NT2/D1 (cell line): Measurements from ENCODE around the gene OSBP2.

Source experiments
- DNase-seq: peaks from one replicate; pipeline ENCODE4 v3.0.0-alpha.2; 2011; ENCODE audit warnings: low read depth, low spot score
- H3K27me3 ChIP-seq: 2 replicates; pipeline ENCODE4 v1.6.0; 2011; ENCODE audit warnings: mild to moderate bottlenecking; ENCODE audit not compliant: insufficient read length, insufficient read depth
- H3K36me3 ChIP-seq: 2 replicates; pipeline ENCODE4 v1.6.1; 2011; ENCODE audit warnings: mild to moderate bottlenecking, low read length, mixed read lengths; ENCODE audit not compliant: insufficient read depth, insufficient read length
- H3K4me1 ChIP-seq: 2 replicates; pipeline ENCODE4 v1.5.1; 2011; ENCODE audit not compliant: insufficient read depth, insufficient read length
- H3K4me3 ChIP-seq: 2 replicates; pipeline ENCODE4 v1.5.1; 2011; ENCODE audit warnings: low read depth; ENCODE audit not compliant: insufficient read length
- H3K9ac ChIP-seq: 2 replicates; pipeline ENCODE4 v1.6.0; 2011; ENCODE audit warnings: low read depth; ENCODE audit not compliant: insufficient read length
- H3K9me3 ChIP-seq: 2 replicates; pipeline ENCODE4 v1.5.1; 2011; ENCODE audit warnings: mild to moderate bottlenecking, low read length; ENCODE audit not compliant: insufficient read depth
- SUZ12 ChIP-seq: IDR thresholded peaks from 2 replicates; pipeline ENCODE4 v1.6.1; 2011; ENCODE audit not compliant: insufficient read length, insufficient read depth; ENCODE audit errors: extremely low read depth
- YY1 ChIP-seq: IDR thresholded peaks from 2 replicates; pipeline ENCODE4 v1.6.1; 2011; ENCODE audit not compliant: insufficient read length, insufficient read depth
- ZNF274 ChIP-seq: IDR thresholded peaks from 2 replicates; pipeline ENCODE4 v1.6.1; 2011; ENCODE audit warnings: mild to moderate bottlenecking, low read depth, low read length

Gene OSBP2

DNA sequence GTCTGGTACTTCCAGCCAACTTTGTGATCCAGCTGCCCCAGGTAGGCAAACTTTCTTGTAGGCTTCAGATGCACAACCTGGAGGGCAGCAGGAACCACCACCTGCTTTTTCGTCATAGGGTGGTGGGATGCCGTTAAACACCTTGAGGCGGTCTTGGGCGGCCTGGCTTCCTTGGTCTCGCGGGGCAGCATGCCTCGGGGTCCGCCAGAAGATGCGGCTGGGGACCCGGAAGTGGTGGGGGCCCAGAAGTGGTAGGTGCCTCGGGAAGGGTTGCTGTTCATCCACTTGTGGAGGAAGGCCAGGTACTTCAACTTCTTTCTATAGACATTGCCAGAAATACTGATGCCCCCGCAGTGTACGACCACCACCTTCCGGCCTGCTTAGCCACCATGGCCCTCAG lies 40.3 kb upstream of the OSBP2 start:
- Histone ChIP-seq H3K4me3 (no peak overlapping the region), H3K4me1 (no peaks in the 10 kb centered on the region), H3K36me3 (no peaks in the 10 kb centered on the region), H3K9ac (no peak overlapping the region), H3K9me3 (peaks cover 3% of the 10 kb centered on the region; the same call in 1 of the 2 replicates), H3K27me3 (no peaks in the 10 kb centered on the region)
- no peak for DNase-seq
- no peak for TF ChIP-seq ZNF274
- no peak for TF ChIP-seq SUZ12
- TF ChIP-seq YY1 = no peak

DNA sequence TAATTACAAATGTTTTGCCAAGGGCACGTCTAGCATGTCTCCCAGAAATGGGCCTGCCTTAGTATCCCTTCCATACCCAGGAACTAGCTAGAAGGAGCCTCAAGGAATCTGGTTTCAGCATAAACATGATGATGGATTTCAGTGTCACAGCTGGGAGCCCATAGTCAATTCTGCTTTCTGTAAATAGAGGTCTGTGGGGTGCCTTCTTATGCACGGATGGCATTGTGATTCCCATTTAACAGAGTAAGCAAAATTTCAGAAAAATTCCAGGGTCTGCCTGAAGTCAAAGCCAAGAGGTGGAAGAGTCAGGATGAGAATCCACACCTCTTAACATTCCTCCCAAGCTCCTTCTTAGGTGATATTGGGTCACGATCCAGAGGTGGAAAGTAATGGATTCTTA lies 39.1 kb upstream of the OSBP2 start:
- Histone ChIP-seq H3K4me1 (no peaks in the 10 kb centered on the region), H3K36me3 (no peaks in the 10 kb centered on the region), H3K9me3 (peaks cover 8% of the 10 kb centered on the region; the same call in 1 of the 2 replicates), H3K9ac (no peak overlapping the region), H3K27me3 (no peaks in the 10 kb centered on the region), H3K4me3 (no peak overlapping the region)
- TF ChIP-seq ZNF274 (no peak), YY1 (no peak), SUZ12 (no peak)
- DNase-seq = peak; percentile 57

DNA sequence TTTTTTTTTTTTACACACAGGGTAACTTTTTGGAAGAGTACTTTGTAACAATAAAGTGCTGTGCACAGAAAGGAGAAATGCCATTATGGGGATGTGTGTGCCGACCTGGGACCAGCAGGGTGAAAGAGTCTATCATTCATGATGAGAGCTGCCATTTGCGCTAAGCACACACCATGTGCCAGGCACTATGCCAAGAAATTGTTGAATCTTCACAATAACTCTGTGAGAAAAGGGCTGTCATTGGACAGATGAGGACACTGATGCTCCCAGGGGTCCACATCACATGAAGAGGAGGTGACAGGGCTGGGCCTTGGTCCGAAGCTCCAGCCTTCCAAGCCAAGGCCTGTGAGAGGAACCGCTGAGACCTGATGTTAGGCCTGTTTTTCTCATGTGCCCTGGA lies 32.6 kb upstream of the OSBP2 start:
- Histone ChIP-seq H3K27me3 (no peaks in the 10 kb centered on the region), H3K4me1 (peaks cover 4% of the 10 kb centered on the region), H3K36me3 (peaks cover 14% of the 10 kb centered on the region), H3K9me3 (peaks cover 5% of the 10 kb centered on the region; the same call in 1 of the 2 replicates), H3K9ac (no peak overlapping the region), H3K4me3 (no peak overlapping the region)
- no peak for TF ChIP-seq ZNF274
- no peak for TF ChIP-seq YY1
- TF ChIP-seq SUZ12 = no peak
- DNase-seq = no peak

DNA sequence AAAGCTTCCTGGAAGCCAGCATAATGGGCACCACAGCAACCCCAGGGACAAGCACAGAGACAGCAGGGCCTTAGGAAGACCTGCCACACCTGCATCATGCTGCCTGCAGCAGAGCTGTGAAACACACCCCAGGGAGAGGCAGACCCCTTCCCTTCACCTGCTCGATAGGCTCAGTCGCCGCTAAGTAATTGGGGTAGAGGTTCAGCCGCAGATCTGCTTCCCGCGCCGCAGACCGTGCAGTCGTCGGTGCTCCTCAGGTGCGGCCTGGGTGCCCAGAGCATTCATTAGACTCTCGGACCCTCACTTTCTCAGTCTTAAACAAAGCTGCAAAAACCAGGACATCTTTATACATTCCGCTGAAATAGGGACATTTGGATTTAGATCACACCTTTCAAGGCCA lies 29.9 kb upstream of the OSBP2 start:
- Histone ChIP-seq H3K36me3 (peaks cover 14% of the 10 kb centered on the region), H3K4me3 (no peak overlapping the region), H3K9me3 (peaks cover 2% of the 10 kb centered on the region; the same call in 1 of the 2 replicates), H3K27me3 (peaks cover 4% of the 10 kb centered on the region), H3K9ac (no peak overlapping the region), H3K4me1 (peaks cover 4% of the 10 kb centered on the region)
- TF ChIP-seq ZNF274 (no peak), SUZ12 (no peak), YY1 (no peak)
- DNase-seq = no peak

DNA sequence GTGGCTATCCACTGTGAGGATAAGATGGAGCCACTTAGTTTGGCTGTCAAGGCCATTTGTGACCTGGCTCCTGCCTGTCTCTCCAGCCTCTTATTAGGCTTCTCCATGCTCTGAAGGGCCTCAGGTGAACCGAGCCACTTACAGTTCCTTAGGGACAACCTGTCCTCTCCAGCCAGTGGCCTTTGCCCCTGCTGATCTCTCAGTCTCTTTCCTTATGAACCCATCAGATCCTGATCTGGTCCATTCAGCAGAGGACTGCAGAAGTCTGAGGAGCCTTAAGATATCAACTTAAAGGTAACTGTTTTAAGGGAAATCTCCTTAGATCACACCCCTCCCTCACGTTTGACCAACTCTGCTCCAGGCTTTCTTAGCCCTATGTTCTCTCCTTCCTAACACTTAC lies 29.4 kb upstream of the OSBP2 start:
- no peak overlapping the region for H3K9ac ChIP-seq
- DNase-seq = no peak
- peaks cover 14% of the 10 kb centered on the region for H3K36me3 ChIP-seq
- H3K27me3 ChIP-seq = peaks cover 4% of the 10 kb centered on the region
- no peaks in the 10 kb centered on the region for H3K9me3 ChIP-seq
- H3K4me3 ChIP-seq = no peak overlapping the region
- peaks cover 4% of the 10 kb centered on the region for H3K4me1 ChIP-seq
- TF ChIP-seq SUZ12 = no peak
- TF ChIP-seq ZNF274 = no peak
- TF ChIP-seq YY1 = no peak

DNA sequence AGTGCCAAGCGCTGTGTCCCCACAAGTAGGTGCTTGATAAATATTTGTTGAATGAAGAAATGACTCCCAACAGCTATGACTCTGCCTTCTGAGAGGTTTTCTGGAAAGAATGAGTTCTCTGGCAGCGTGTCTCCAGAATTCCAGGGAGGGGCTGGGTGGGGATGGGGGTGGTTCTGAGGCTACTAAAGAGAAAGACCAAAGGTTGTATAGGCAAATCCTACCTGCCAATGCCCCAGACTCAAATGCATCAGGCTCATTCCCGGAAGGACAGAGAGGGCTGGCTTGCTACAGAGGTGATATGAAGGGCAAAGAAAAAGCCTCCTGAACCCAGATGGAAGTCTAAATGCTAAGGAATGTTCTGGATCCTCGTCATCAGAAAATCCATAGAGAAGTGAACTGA lies 28.9 kb upstream of the OSBP2 start:
- no peak overlapping the region for H3K9ac ChIP-seq
- peaks cover 14% of the 10 kb centered on the region for H3K36me3 ChIP-seq
- no peak overlapping the region for H3K4me3 ChIP-seq
- DNase-seq = no peak
- peaks cover 4% of the 10 kb centered on the region for H3K27me3 ChIP-seq
- no peaks in the 10 kb centered on the region for H3K9me3 ChIP-seq
- TF ChIP-seq SUZ12 (no peak), YY1 (no peak), ZNF274 (no peak)
- H3K4me1 ChIP-seq = peaks cover 4% of the 10 kb centered on the region

DNA sequence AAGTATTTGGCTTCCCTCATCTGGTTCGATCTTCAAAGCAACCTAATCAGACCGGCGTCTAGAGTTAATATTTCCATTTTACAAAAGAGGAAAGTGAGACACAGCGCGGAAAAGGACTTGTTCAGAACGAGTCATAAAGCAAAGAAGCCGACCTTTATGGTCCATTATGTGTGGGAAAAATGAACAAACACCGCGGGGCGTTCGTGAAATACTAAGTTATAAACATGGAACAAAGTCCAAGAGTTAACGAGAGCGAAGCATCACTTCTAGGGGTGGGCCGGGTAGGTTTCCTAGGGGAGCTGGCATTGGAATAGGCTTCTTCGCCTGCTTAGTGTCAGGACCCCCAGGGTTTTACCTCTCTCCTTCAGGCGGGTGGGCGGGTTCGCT lies 27.6 kb upstream of the OSBP2 start:
- peaks cover 13% of the 10 kb centered on the region for H3K36me3 ChIP-seq
- peaks cover 4% of the 10 kb centered on the region for H3K4me1 ChIP-seq
- no peak for TF ChIP-seq YY1
- no peak for TF ChIP-seq SUZ12
- no peak for TF ChIP-seq ZNF274
- H3K4me3 ChIP-seq = peak overlapping the region; percentile 74
- H3K9me3 ChIP-seq = no peaks in the 10 kb centered on the region
- peak overlapping the region; percentile 61 for H3K9ac ChIP-seq
- DNase-seq = no peak
- peaks cover 4% of the 10 kb centered on the region for H3K27me3 ChIP-seq

DNA sequence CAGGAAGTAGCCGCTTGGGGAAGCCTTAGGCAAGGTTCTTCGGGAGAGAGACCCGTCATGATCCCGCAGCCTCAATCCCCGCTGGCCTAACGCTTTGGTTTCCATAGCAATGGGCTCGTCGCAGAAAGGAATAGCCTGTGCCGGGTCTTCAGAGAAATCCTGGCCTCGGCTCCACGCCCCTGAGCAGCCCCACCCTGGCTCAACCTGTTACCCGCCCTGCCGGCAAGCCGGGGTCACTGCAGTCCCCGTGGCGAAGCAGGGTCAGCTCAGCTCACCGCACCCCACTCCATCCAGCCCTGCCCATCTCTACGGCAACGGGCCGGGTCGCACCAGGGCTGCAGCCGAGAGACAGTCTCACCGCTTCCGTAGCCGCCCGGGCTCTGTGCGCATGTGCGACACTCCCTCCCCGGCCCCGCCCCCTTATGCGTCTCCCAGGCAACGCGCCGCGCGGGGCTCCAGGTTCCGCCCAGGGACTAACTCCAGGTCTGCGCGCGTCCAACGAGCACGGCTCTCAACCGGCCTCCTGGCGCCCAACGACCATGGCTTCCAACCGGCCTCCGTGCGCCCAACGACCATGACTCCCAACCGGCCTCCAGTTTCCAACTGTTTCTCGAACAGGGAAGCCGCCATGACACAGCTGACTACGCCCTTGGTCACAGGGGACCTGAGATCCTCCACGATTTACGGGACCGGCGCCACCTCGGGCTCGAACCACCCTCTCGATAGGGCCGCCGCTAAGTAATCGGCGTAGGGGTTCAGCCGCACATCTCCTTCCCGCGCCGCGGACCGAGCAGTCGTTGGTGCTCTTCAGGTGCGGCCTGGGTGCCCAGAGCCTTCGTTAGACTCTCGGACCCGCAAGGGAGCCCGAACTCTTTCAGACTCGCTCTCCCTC lies 26.9 kb upstream of the OSBP2 start, which contains the start of gene DUSP18:
Gene DUSP18, minus strand, starts transcription at position 382 of the 892 bp plus-strand sequence. CDS start 3,872 bp downstream, outside the sequence.
- Histone ChIP-seq H3K4me3 (peak within 1 kb of the TSS; percentile 74), H3K9ac (peak within 1 kb of the TSS; percentile 84), H3K4me1 (peaks cover 4% of the 10 kb centered on the region), H3K9me3 (no peaks in the 10 kb centered on the region), H3K27me3 (peaks cover 4% of the 10 kb centered on the region), H3K36me3 (peaks cover 10% of the 10 kb centered on the region)
- TF ChIP-seq ZNF274 = no peak
- TF ChIP-seq YY1 = no peak
- TF ChIP-seq SUZ12 = no peak
- peak; percentile 85 for DNase-seq
